GM12878 (cell line): Measurements from ENCODE around the gene KAT14. TPM values are rescaled to one million over a fixed set of nuclear protein-coding genes. Genes with fewer than 3 reads are reported as not detected.

Experiments used
- ATAC-seq: fragments of 200-7000 bp; cut with Tn5 transposase; 3 replicates; pipeline ENCODE4 v1.9.1; 2020; ENCODE audit warnings: mild to moderate bottlenecking, moderate library complexity
- BruUV-seq: library from RNA; stranded (reverse); fragments of 400-500 nt; replicated peaks from 2 replicates; lab custom pipeline; 2021; lab: Mats Ljungman, UMichigan
- CTCF ChIA-PET: fragments of 300-600 bp; sonication (Branson Sonifier 250); formaldehyde crosslinking; extraction: SDS; loops from one replicate; lab custom pipeline; 2021; ENCODE audit warnings: inconsistent platforms; lab: Yijun Ruan, JAX
- POLR2A ChIA-PET: fragments of 350-600 bp; formaldehyde crosslinking; extraction: SDS; loops from one replicate; lab custom pipeline; 2021; ENCODE audit warnings: inconsistent platforms; lab: Charles Lee
- RAD21 ChIA-PET: fragments of 300-600 bp; sonication (Branson Sonifier 250); formaldehyde crosslinking; loops from one replicate; lab custom pipeline; 2023; ENCODE audit warnings: antibody characterized with exemption; ENCODE audit not compliant: unreplicated experiment; lab: Charles Lee
- SMC1A ChIA-PET: fragments of 300-600 bp; sonication (Branson Sonifier 250); formaldehyde crosslinking; loops from one replicate; lab custom pipeline; 2023; ENCODE audit not compliant: unreplicated experiment, uncharacterized antibody; lab: Charles Lee
- DNase-seq: peaks from one replicate; pipeline ENCODE4 v3.0.0-alpha.2; 2011; ENCODE audit warnings: low read depth, low spot score
- FAIRE-seq: peaks from 3 replicates; lab custom pipeline; 2011; peaks lifted over from hg19 to GRCh38; lab: Jason Lieb, UNC
- H2AFZ ChIP-seq: 2 replicates; pipeline ENCODE4 v1.6.0; 2011; ENCODE audit warnings: low read depth, low read length, control low read depth; ENCODE audit not compliant: control insufficient read depth
- H3K27ac ChIP-seq: 2 replicates; pipeline ENCODE4 v1.5.1; 2011; ENCODE audit warnings: control low read depth; ENCODE audit not compliant: control insufficient read depth, insufficient read depth
- H3K27me3 ChIP-seq, 2 experiments: replicated peaks in 1 of 2; 2 replicates each; pipeline versions ENCODE4 v1.6.0 to v1.6.1; 2011; ENCODE audit warnings: low read length in 1 of 2; ENCODE audit not compliant: control insufficient read depth in 2 of 2, insufficient read depth in 2 of 2
- H3K36me3 ChIP-seq, 2 experiments: 2 replicates each; pipeline ENCODE4 v1.5.1; 2011; ENCODE audit warnings: low read length in 1 of 2; ENCODE audit not compliant: control insufficient read depth in 2 of 2, insufficient read depth in 2 of 2
- H3K4me1 ChIP-seq: 2 replicates; pipeline ENCODE4 v1.6.1; 2011; ENCODE audit warnings: mild to moderate bottlenecking, low read length, moderate library complexity, mixed read lengths; ENCODE audit not compliant: control insufficient read depth, insufficient read depth
- H3K4me2 ChIP-seq: 2 replicates; pipeline ENCODE4 v1.6.0; 2011; ENCODE audit warnings: control low read depth; ENCODE audit not compliant: control insufficient read depth, insufficient read depth
- H3K4me3 ChIP-seq: fragments of 200-600 bp; sonication (generic); 2 replicates; pipeline ENCODE4 v1.5.1; 2016
- H3K79me2 ChIP-seq: 2 replicates; pipeline ENCODE4 v1.6.0; 2011; ENCODE audit warnings: low read length; ENCODE audit not compliant: control insufficient read depth, insufficient read depth
- H3K9ac ChIP-seq: 2 replicates; pipeline ENCODE4 v1.8.0; 2011; ENCODE audit warnings: low read length, control low read depth, mixed read lengths; ENCODE audit not compliant: control insufficient read depth, insufficient read depth
- H3K9me3 ChIP-seq: replicated peaks from 3 replicates; pipeline ENCODE4 v1.5.1; 2011; ENCODE audit warnings: mild to moderate bottlenecking, low read length; ENCODE audit not compliant: control insufficient read depth, insufficient read depth
- H4K20me1 ChIP-seq: 2 replicates; pipeline ENCODE4 v1.6.0; 2011; ENCODE audit not compliant: control insufficient read depth, insufficient read depth
- BCL3 ChIP-seq: IDR thresholded peaks from 2 replicates; pipeline ENCODE4 v1.6.1; 2011; ENCODE audit warnings: borderline replicate concordance, low read depth, mild to moderate bottlenecking, moderate library complexity, low read length; ENCODE audit not compliant: insufficient read depth, poor library complexity, severe bottlenecking
- CBX5 ChIP-seq: sonication (generic); IDR thresholded peaks from 2 replicates; pipeline ENCODE4 v1.6.1; 2016; ENCODE audit warnings: low read depth, moderate library complexity, mild to moderate bottlenecking, inconsistent platforms
- CEBPB ChIP-seq, 2 experiments: fragments of 150-350 bp in 1 of 2; IDR thresholded peaks; 2 replicates each; pipeline ENCODE4 v1.6.1; 2012 to 2014; ENCODE audit warnings: low read depth in 2 of 2, low read length in 2 of 2, borderline replicate concordance in 1 of 2, inconsistent platforms in 1 of 2
- CHD2 ChIP-seq: IDR thresholded peaks from 2 replicates; pipeline ENCODE4 v1.6.1; 2011; ENCODE audit warnings: low read depth, low read length, improper control_type of control experiment, borderline replicate concordance
- CREM ChIP-seq: IDR thresholded peaks from 2 replicates; pipeline ENCODE4 v1.6.1; 2014; ENCODE audit warnings: antibody characterized with exemption, low read depth
- FOS ChIP-seq: IDR thresholded peaks from 3 replicates; pipeline ENCODE4 v1.6.1; 2011; ENCODE audit warnings: borderline replicate concordance; ENCODE audit not compliant: insufficient read length; ENCODE audit errors: extremely low read depth
- FOXM1 ChIP-seq: IDR thresholded peaks from 2 replicates; pipeline ENCODE4 v1.6.1; 2012; ENCODE audit warnings: low read depth, mild to moderate bottlenecking, inconsistent platforms, low read length, moderate library complexity
- GATAD2B ChIP-seq: fragments of 450-650 bp; conservative IDR thresholded peaks from 2 replicates; pipeline ENCODE4 v1.6.1; 2017; ENCODE audit warnings: low read depth, mild to moderate bottlenecking, moderate library complexity
- HSF1 ChIP-seq: fragments of 150-350 bp; IDR thresholded peaks from 2 replicates; pipeline ENCODE4 v1.6.1; 2014; ENCODE audit warnings: mild to moderate bottlenecking, low read depth, low read length
- MEF2B ChIP-seq: fragments of 450-650 bp; IDR thresholded peaks from 2 replicates; pipeline ENCODE4 v1.6.1; 2018; ENCODE audit warnings: mild to moderate bottlenecking, moderate library complexity; ENCODE audit not compliant: partially characterized antibody, poor library complexity, severe bottlenecking
- MTA2 ChIP-seq: fragments of 450-650 bp; IDR thresholded peaks from 2 replicates; pipeline ENCODE4 v1.6.1; 2016; ENCODE audit warnings: low read depth, mild to moderate bottlenecking, moderate library complexity
- MTA3 ChIP-seq: IDR thresholded peaks from 2 replicates; pipeline ENCODE4 v1.6.1; 2012; ENCODE audit warnings: low read length, inconsistent platforms, borderline replicate concordance
- NR2C1 ChIP-seq: fragments of 450-650 bp; IDR thresholded peaks from 2 replicates; pipeline ENCODE4 v1.6.1; 2017; ENCODE audit warnings: antibody characterized with exemption, mild to moderate bottlenecking, moderate library complexity
- POLR2A ChIP-seq: IDR thresholded peaks from 2 replicates; pipeline ENCODE4 v1.6.1; 2011; ENCODE audit warnings: low read depth, mild to moderate bottlenecking, low read length
- SIX5 ChIP-seq: IDR thresholded peaks from 2 replicates; pipeline ENCODE4 v1.6.1; 2011; ENCODE audit warnings: mild to moderate bottlenecking, low read depth, low read length, moderate library complexity; ENCODE audit not compliant: severe bottlenecking
- STAT1 ChIP-seq: fragments of 450-650 bp; conservative IDR thresholded peaks from 2 replicates; pipeline ENCODE4 v1.6.1; 2014; ENCODE audit warnings: antibody characterized with exemption, mild to moderate bottlenecking
- WRNIP1 ChIP-seq: IDR thresholded peaks from 2 replicates; pipeline ENCODE4 v1.6.1; 2011; ENCODE audit warnings: low read depth, low read length, improper control_type of control experiment, borderline replicate concordance
- YBX1 ChIP-seq: fragments of 450-650 bp; IDR thresholded peaks from 2 replicates; pipeline ENCODE4 v1.6.1; 2016; ENCODE audit warnings: antibody characterized with exemption
- ZNF217 ChIP-seq: fragments of 450-650 bp; IDR thresholded peaks from 2 replicates; pipeline ENCODE4 v1.6.1; 2017; ENCODE audit warnings: antibody characterized with exemption, mild to moderate bottlenecking
- WGBS: methylation state at CpG from one replicate; pipeline ENCODE4 v1.1.6; 2016; ENCODE audit warnings: low lambda C conversion rate; ENCODE audit not compliant: insufficient replicate concordance, insufficient coverage; ENCODE audit errors: missing lambda C conversion rate; 5-methylcytosine and 5-hydroxymethylcytosine counted together
- in situ Hi-C: fragments of 300-500 bp; cut with MboI; formaldehyde crosslinking; loops from 9 replicates; pipeline ENCODE4 v1.14.3; 2018; ENCODE audit warnings: mixed read lengths
- intact Hi-C: fragments of 100-400 bp; cut with micrococcal nuclease; formaldehyde crosslinking; loops from one replicate; pipeline ENCODE4 v1.14.2; 2022; ENCODE audit not compliant: unreplicated experiment
- polyA plus RNA-seq, 11 experiments: library from polyadenylated mRNA; depleted of rRNA in 4 of 11; unstranded in 6 of 11; stranded (reverse) in 5 of 11; fragments of >200 nt; fragmentation: Nextera tagmentation in 4 of 11; fragmentation: Illumina TruSeq in 1 of 11; extraction: Ambion mirVana in 4 of 11; extraction: Trizol in 1 of 11; gene quantifications; 1 replicate in 1 of 11; 2 replicates in 10 of 11; pipeline versions ENCODE4 v1.2.1 to v1.2.3, GENCODE V29; 2011 to 2016; ENCODE audit warnings: inconsistent platforms in 2 of 11, missing spikeins in 2 of 11, low read depth in 1 of 11
- total RNA-seq, 4 experiments: library from RNA; depleted of rRNA in 3 of 4; stranded (reverse); fragments of >200 nt in 3 of 4; fragmentation: Illumina TruSeq in 1 of 4; extraction: Trizol in 1 of 4; gene quantifications; 2 replicates each; pipeline versions ENCODE4 v1.2.1 to v1.2.3, GENCODE V29; 2013 to 2021

KAT14 gene
- total and polyA plus RNA-seq, 10 of the 15 experiments (the other 5 are each of a cell fraction or from before 2014, with no cell fraction given), result 4.0 to 19.9 (median 13.9) TPM

- in situ Hi-C loops (no loop called here), intact Hi-C loops (no loop called here)
- no TSS peak for BruUV-seq
- FAIRE-seq (no peak), DNase-seq (no peak), ATAC-seq (no peak)
- H3K36me3 ChIP-seq, result no peaks in the 10 kb centered on the region
- CTCF ChIA-PET, result no interaction called here
- no peak overlapping the region for H3K4me3 ChIP-seq
- no peaks in the 10 kb centered on the region for H3K27me3 ChIP-seq
- H3K4me2 ChIP-seq, result no peak overlapping the region
- WGBS, result 9% methylated on average over 5 of the region's 5 CpGs
- no peaks in the 10 kb centered on the region for H3K4me1 ChIP-seq
- H3K79me2 ChIP-seq, result no peaks in the 10 kb centered on the region
- RAD21 ChIA-PET, result no interaction called here
- POLR2A ChIA-PET, result no interaction called here
- H2AFZ ChIP-seq, result no peak overlapping the region
- no peak overlapping the region for H3K9ac ChIP-seq
- H4K20me1 ChIP-seq, result no peaks in the 10 kb centered on the region
- SMC1A ChIA-PET, result no interaction called here
- H3K9me3 ChIP-seq, result peaks cover 2% of the 10 kb centered on the region; the same call in 1 of the 3 replicates
- TF ChIP-seq STAT1, result no peak
- no peak for TF ChIP-seq ZNF217
- no peak for TF ChIP-seq MTA2
- TF ChIP-seq HSF1, result no peak
- TF ChIP-seq NR2C1, result no peak
- no peak for TF ChIP-seq SIX5
- TF ChIP-seq POLR2A, result no peak
- no peak for TF ChIP-seq CEBPB (IDR thresholded peaks at IDR 0.05; ENCODE audit: borderline replicate concordance in 1 of 2, low read depth in 2 of 2, low read length in 2 of 2)
- no peak for TF ChIP-seq FOS
- no peak for TF ChIP-seq MTA3
- TF ChIP-seq YBX1, result no peak
- no peak for TF ChIP-seq WRNIP1
- no peak for TF ChIP-seq CREM
- TF ChIP-seq BCL3, result no peak
- no peak for TF ChIP-seq GATAD2B
- TF ChIP-seq MEF2B, result no peak
- no peak for TF ChIP-seq FOXM1
- no peak for TF ChIP-seq CHD2
- TF ChIP-seq CBX5, result no peak
- H3K27ac ChIP-seq, result no peak overlapping the region
Measured at GRCh38 chr20:18215566-18215965, 77.9 kb downstream of the KAT14 start.
